HG03432 (cell line): ENCODE results near the gene EI24.
A peak's percentile ranks its signal among the peaks of the same experiment; 100 is the strongest.
"Not testable (repeated sequence)": the region's sequence is repeated elsewhere in the genome, so short reads cannot be mapped to it uniquely, and the experiment has no call there.

Source experiments
- ATAC-seq: cut with Tn5 transposase; IDR thresholded peaks from one replicate; pipeline ENCODE4 v1.9.1; 2021; ENCODE audit warnings: mild to moderate bottlenecking, moderate library complexity; ENCODE audit not compliant: unreplicated experiment

EI24 gene

GRCh38 chr11:125568970-125569914 lies at the start of gene EI24:
EI24 (plus strand) TSS chr11:125569477; CDS start chr11:125572528, 3,051 bp downstream.
- peak; percentile 98 for ATAC-seq

GRCh38 chr11:125519860-125520834 lies 49.1 kb upstream of the EI24 start:
- ATAC-seq, result no peak

GRCh38 chr11:125525303-125525702 lies 44.0 kb upstream of the EI24 start:
- ATAC-seq, result no peak

GRCh38 chr11:125532668-125533067 lies 36.6 kb upstream of the EI24 start:
- no peak for ATAC-seq

- no peak for ATAC-seq
These were observed 33.7 kb upstream of the EI24 start for GRCh38 chr11:125535585-125535984.

- not testable (repeated sequence) for ATAC-seq
These were observed 32.4 kb upstream of the EI24 start for GRCh38 chr11:125536834-125537233.

- no peak for ATAC-seq
These were observed 26.6 kb upstream of the EI24 start for GRCh38 chr11:125542709-125543108.

GRCh38 chr11:125550780-125551179 lies 18.5 kb upstream of the EI24 start:
- no peak for ATAC-seq

- ATAC-seq, result no peak
These were observed 17.4 kb upstream of the EI24 start for GRCh38 chr11:125551835-125552342.

- no peak for ATAC-seq
These were observed 16.4 kb upstream of the EI24 start for GRCh38 chr11:125552927-125553326.

- no peak for ATAC-seq
These were observed 15.9 kb upstream of the EI24 start for GRCh38 chr11:125553357-125553756.

GRCh38 chr11:125554038-125554437 lies 15.2 kb upstream of the EI24 start:
- no peak for ATAC-seq

GRCh38 chr11:125559888-125560287 lies 9.4 kb upstream of the EI24 start:
- no peak for ATAC-seq

- ATAC-seq, result no peak
These were observed 7.4 kb upstream of the EI24 start for GRCh38 chr11:125561924-125562323.

GRCh38 chr11:125562430-125562829 lies 6.8 kb upstream of the EI24 start:
- no peak for ATAC-seq

GRCh38 chr11:125564357-125564756 lies 4.9 kb upstream of the EI24 start:
- no peak for ATAC-seq

- no peak for ATAC-seq
These were observed 3.0 kb upstream of the EI24 start for GRCh38 chr11:125566235-125566634.

- ATAC-seq, result peak; percentile 22
These were observed 791 bp downstream of the EI24 start for GRCh38 chr11:125569915-125570621.

GRCh38 chr11:125570952-125571351 lies 1.7 kb downstream of the EI24 start:
- no peak for ATAC-seq

GRCh38 chr11:125572916-125573315 lies 3.6 kb downstream of the EI24 start:
- no peak for ATAC-seq

GRCh38 chr11:125577181-125577580 lies 7.9 kb downstream of the EI24 start:
- ATAC-seq, result not testable (repeated sequence)
